Measurements from ENCODE around the gene IQSEC1.

IQSEC1 gene

DNA sequence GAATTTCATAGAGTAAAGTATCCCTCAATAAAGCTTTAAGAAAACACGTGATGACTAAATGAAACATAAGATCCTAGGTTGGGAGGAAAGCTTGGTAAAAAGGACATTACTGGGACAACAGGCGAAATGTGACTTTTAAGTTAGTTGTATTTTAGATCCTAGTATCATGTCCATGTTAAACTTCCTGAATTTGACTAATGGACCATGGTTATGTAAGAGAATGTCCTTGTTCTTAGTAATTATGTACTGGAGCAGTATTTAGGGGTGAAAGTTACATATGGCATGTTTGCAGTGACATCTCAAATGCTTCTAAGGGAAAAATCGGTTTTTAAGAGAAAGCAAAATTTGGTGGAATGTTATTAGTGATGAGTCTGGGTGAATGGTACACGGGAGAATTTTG, 69.6 kb downstream of the IQSEC1 start:
- FAIRE-seq = no peak
- DNase-seq (ENCODE audit: low spot score) = no peak

DNA sequence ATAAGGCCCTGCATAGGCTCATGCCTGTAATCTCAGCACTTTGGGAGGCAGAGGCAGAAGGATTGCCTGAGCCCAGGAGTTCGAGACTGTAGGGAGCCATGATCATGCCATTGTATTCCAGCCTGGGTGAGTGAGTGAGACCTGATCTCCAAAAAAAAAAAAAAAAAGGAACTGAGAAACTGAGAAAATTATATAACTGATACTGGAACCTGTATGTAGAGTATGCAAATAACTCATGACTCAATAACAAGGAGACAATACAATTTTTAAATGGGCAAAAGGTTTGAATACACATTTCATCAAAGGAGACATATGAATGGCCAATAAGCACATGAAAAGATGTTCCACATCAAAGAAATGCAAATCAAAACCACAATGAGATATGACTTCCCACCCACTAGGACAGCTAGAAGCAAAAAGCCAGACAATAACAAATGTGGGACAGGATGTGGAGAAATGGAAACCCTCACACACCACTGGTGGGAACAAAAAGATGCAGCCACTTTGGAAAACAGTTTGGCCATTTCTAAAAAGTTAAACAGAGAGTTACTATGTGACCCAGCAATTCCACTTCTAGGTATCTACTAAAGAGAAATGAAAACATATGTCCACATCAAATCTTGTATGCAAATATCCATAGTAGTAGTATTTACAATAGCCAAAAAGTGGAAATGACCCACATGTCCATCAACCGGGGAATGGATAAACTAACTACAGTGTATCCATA, 70.7 kb downstream of the IQSEC1 start:
- no peak for DNase-seq (ENCODE audit: low spot score)
- FAIRE-seq = no peak

GRCh38 chr3:12999147-13000140, 73.8 kb downstream of the IQSEC1 start:
- FAIRE-seq = no peak
- no peak for DNase-seq (ENCODE audit: low spot score)

GRCh38 chr3:12998648-12999047, 74.6 kb downstream of the IQSEC1 start:
- DNase-seq (ENCODE audit: low spot score) (no peak), FAIRE-seq (no peak)

- DNase-seq (ENCODE audit: low spot score) (no peak), FAIRE-seq (no peak)
These were observed 75.8 kb downstream of the IQSEC1 start for GRCh38 chr3:12997387-12997786.

DNA sequence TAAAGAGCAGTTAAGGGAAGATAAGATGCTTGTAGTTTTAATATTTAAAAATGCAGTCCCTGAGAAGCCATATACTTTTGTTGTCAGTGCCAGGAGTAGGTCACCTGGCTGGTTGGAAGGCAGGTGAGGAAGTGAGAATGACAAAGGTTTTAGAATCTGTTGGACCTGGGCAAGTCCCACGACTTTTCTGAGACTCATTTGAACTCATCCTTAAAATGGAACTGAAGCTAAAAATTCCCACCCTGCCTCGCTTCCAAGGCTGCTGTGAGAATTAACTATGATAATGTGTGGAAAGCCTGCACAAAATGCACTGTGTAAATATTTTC, 77.1 kb downstream of the IQSEC1 start:
- no peak for DNase-seq (ENCODE audit: low spot score)
- FAIRE-seq = no peak

GRCh38 chr3:12995389-12996180, 77.6 kb downstream of the IQSEC1 start:
- FAIRE-seq (no peak), DNase-seq (ENCODE audit: low spot score) (no peak)

GRCh38 chr3:12994607-12995388, 78.4 kb downstream of the IQSEC1 start:
- peak; percentile 48 for FAIRE-seq
- DNase-seq (ENCODE audit: low spot score) = peak; percentile 95

DNA sequence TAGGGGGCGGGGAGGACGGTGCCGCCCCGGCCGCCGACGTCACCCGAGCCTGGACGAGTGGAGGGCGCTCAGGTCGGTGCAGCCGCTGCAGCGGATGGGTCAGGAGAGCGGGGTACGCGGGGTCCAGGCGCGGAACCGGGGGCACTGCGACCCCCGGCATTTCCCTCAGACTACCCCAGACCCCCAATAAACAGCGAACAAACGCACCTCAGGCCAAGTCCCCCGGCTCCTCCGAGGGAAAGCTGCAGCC, 78.9 kb downstream of the IQSEC1 start:
- no peak for DNase-seq (ENCODE audit: low spot score)

DNA sequence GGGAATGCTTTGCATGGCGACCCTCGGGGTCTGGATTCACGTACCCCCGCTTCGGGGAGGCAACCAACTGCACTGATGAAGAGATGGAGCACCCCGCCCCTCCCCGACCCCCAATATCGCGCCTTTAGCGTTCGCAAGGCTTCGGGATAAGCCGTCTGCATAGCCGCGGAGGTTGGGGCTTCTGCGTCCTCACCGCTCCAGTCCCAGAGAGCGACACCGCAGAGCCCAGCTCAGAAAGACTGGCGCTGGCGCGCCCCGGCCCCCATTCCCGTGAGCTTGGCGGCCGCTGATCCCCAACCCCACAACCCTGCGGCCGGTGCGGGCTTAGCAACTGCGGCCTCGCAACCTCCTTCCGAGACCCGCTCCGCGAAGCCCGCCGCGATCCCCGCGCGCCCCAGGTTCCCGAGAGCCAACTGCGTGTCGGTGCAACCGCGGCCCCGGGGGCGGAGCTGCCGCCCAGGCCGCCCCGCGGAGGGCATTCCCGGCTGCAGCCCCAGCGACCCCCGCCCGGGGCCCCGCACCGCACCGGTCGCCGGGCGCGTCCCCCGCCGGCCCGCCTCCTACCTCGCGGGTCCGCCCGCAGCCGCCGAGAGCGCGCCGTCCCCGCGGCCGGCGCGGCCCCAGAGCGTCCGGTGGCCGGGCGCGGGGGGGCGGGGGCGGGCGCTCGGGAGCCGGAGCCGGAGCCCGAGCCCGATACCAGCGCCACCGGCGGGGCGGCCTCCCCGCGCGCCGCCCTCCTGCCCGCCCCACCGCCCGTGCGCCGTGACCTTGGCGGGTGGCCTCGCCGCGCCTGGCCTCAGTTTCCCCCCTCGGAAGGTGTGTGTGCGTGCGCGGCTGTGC, 79.5 kb downstream of the IQSEC1 start:
- no peak for FAIRE-seq
- peak; percentile 73 for DNase-seq (ENCODE audit: low spot score)

More for the DNA sequence above, 78.9 kb downstream of the IQSEC1 start:
- no peak for FAIRE-seq

DNA sequence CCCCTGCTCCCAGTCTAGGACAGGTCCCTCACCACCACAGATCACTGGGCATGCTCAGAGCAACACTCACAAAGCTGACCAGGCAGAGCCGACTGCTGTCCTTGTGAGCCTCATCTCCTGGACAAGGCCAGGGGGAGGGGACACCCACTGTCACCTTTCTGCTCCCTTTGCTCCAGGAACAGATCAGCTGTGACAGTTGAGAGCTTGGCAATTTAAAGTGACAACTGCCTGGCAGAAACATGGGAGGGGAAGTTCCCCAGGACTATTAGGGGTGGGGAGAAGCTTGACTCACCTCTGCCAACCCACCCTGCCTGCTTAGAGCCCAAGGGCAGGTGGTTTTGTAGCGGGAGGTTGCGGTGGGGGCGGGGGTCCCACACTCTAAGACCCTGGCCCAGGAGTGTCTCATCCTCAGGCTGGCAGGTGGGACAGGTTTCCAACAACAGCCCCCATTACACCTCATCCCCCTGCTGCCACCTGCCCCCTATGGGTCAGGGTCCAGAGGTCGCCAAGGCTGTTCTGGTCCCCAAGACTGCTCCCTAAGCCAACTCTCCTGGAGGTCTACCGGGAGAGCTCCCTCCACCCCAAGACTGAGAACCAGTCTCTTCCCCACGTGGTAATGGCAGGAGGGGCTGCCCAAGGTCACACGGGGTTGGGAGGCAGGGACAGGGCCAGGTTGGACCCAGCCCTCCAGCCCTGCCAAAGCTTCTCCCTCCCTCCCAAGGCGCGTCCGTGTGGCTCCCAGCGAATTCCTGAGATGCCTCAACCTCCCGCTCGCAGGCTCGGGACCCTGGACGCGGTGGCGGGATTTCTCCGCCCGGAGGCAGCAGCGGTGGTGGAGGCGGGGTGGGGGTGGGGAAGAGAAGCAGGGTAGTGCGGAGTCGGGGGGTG, 80.4 kb downstream of the IQSEC1 start:
- DNase-seq (ENCODE audit: low spot score) (peak; percentile 69), FAIRE-seq (no peak)

- DNase-seq (ENCODE audit: low spot score) = no peak
- FAIRE-seq = peak; percentile 32
These were observed 81.4 kb downstream of the IQSEC1 start for GRCh38 chr3:12991861-12992281.

- DNase-seq (ENCODE audit: low spot score) (no peak), FAIRE-seq (no peak)
These were observed 81.8 kb downstream of the IQSEC1 start for GRCh38 chr3:12991481-12991837.

DNA sequence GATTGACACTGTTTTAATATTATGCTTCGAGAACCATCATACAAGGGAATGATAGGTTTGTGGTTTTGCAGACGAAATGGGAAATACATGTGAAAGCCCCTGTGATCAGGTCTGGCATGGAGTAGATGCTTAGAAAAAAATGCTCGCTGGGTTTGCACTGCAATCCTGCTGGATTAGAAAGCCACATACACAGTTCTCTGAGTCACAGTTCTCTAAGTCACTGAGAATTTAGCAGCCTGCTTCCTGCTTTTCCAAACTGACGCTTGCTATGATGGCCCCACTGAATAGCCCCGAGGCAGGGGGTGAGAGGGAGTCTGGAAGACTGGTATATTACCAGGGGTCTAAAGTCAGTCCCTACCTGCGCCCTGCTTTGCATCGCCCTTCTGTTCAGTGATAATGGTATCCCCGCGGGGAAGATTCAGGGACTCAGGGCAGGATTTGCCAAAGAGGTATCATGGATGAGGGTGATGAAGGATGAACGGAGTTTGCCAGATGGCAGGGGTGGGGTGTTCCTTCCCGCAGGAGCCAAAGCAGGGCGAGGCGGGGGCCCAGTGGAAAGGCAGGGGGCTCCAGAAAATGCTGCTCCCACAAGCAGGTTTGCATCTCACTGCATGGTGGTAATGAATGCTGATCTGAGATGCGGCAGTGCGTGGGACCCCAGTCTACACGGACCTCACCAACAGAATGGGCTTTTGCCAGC, 82.3 kb downstream of the IQSEC1 start:
- DNase-seq (ENCODE audit: low spot score) (no peak), FAIRE-seq (no peak)

GRCh38 chr3:12990306-12990705, 82.9 kb downstream of the IQSEC1 start:
- FAIRE-seq (no peak), DNase-seq (ENCODE audit: low spot score) (no peak)

- DNase-seq (ENCODE audit: low spot score) = no peak
- no peak for FAIRE-seq
These were observed 84.3 kb downstream of the IQSEC1 start for GRCh38 chr3:12988728-12989454.

- DNase-seq (ENCODE audit: low spot score) = no peak
- no peak for FAIRE-seq
These were observed 85.6 kb downstream of the IQSEC1 start for GRCh38 chr3:12987602-12988001.

GRCh38 chr3:12986986-12987385, 86.2 kb downstream of the IQSEC1 start:
- no peak for DNase-seq (ENCODE audit: low spot score)
- FAIRE-seq = no peak

Measured in urothelium cell line (cell line).